Loucy (cell line): ENCODE results near the gene THEMIS.

ENCODE experiments used
- H2AFZ ChIP-seq: fragments of 200-600 bp; sonication (generic); 2 replicates; pipeline ENCODE4 v1.6.0; 2016; ENCODE audit warnings: antibody characterized with exemption, mild to moderate bottlenecking, low read length, moderate library complexity
- H3F3A ChIP-seq: fragments of 200-600 bp; 2 replicates; pipeline ENCODE4 v1.6.0; 2016; ENCODE audit warnings: antibody characterized with exemption, low read depth, mild to moderate bottlenecking
- H3K27me3 ChIP-seq: fragments of 200-600 bp; sonication (generic); 2 replicates; pipeline ENCODE4 v1.6.1; 2014; ENCODE audit warnings: low read length, mild to moderate bottlenecking; ENCODE audit not compliant: insufficient read depth, poor library complexity, severe bottlenecking
- H3K36me3 ChIP-seq: fragments of 200-600 bp; sonication (generic); 2 replicates; pipeline ENCODE4 v1.6.1; 2016; ENCODE audit warnings: low read length; ENCODE audit not compliant: insufficient read depth
- H3K4me1 ChIP-seq: fragments of 200-600 bp; sonication (generic); 2 replicates; pipeline ENCODE4 v1.5.1; 2014; ENCODE audit warnings: low read length, mild to moderate bottlenecking; ENCODE audit not compliant: insufficient read depth, poor library complexity, severe bottlenecking
- H3K4me2 ChIP-seq: fragments of 200-600 bp; sonication (generic); 2 replicates; pipeline ENCODE4 v1.6.0; 2014; ENCODE audit warnings: antibody characterized with exemption, low read length, low read depth, mild to moderate bottlenecking; ENCODE audit not compliant: poor library complexity, severe bottlenecking
- H3K4me3 ChIP-seq: fragments of 200-600 bp; sonication (generic); 2 replicates; pipeline ENCODE4 v1.5.1; 2014; ENCODE audit warnings: low read length, mild to moderate bottlenecking, mixed read lengths; ENCODE audit not compliant: poor library complexity, severe bottlenecking
- H3K79me2 ChIP-seq: fragments of 200-600 bp; sonication (generic); 2 replicates; pipeline ENCODE4 v1.6.1; 2014; ENCODE audit warnings: low read length; ENCODE audit not compliant: insufficient read depth
- H3K9ac ChIP-seq: fragments of 200-600 bp; sonication (generic); 2 replicates; pipeline ENCODE4 v1.6.0; 2014; ENCODE audit warnings: mild to moderate bottlenecking, low read depth, low read length, moderate library complexity; ENCODE audit not compliant: poor library complexity, severe bottlenecking
- H3K9me2 ChIP-seq: fragments of 200-600 bp; sonication (generic); replicated peaks from 2 replicates; pipeline ENCODE4 v1.6.1; 2016; ENCODE audit warnings: low read depth, low read length, mixed read lengths
- H3K9me3 ChIP-seq: fragments of 200-600 bp; sonication (generic); 2 replicates; pipeline ENCODE4 v1.6.1; 2014; ENCODE audit warnings: mild to moderate bottlenecking, antibody characterized with exemption, low read length, low read depth; ENCODE audit not compliant: insufficient read depth
- H4K20me1 ChIP-seq: fragments of 200-600 bp; sonication (generic); 2 replicates; pipeline ENCODE4 v1.6.0; 2014; ENCODE audit warnings: antibody characterized with exemption, low read length, mild to moderate bottlenecking; ENCODE audit not compliant: insufficient read depth, poor library complexity, severe bottlenecking
- EZH2phosphoT487 ChIP-seq: fragments of 200-600 bp; IDR thresholded peaks from 2 replicates; pipeline ENCODE4 v1.6.1; 2018; ENCODE audit warnings: antibody characterized with exemption, mild to moderate bottlenecking, moderate library complexity, borderline replicate concordance
- TF ChIP-seq, protein P1 (sequence below): fragments of 200-600 bp; sonication (generic); conservative IDR thresholded peaks from 2 replicates; pipeline ENCODE4 v1.5.1; 2014; ENCODE audit warnings: mild to moderate bottlenecking, antibody characterized with exemption, low read length

The THEMIS gene

DNA sequence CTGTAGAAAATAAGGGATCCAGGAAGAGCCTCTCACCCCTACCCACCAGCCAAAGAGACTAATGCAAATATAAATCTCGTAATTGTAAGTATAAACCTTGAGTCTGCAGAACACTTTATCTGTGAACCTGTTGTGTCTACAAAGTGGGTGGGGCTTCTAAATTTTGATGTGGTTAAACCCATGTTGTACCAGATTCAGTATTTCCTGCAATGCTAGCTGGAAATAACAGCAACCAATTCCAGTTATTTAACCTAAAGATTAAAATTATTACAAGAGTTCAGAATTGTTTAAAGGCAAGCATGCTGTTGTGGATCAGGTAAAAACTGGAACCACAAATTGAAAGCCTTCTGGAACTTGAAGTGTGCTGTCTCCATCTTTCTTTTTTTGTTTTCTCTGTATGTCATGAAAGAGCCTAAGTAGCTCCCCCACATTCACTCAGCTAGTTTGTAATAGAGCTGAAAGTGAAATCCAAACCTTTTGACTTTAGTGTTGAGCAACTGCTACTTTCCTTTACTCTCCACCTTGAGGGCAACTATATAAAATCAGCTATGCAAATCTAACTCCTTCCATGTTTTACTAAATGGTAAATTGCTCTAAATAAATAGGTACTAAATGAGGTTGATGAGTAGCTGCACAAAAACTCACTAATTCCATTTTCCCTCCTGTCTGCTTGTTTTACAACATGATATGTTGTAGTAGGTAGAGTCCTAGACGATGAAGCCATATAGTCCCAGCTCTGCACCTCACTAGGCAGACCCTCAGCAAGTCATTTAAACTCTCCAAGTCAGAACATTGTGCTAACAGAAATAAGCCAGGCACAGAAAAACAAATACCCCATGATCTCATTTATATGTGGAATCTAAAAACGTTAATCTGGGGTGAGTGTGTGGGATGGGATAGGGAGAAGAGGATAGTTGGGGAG lies 17.9 kb upstream of the THEMIS start:
- Histone ChIP-seq H3K9me2 (no peaks in the 10 kb centered on the region), H3K9me3 (no peaks in the 10 kb centered on the region), H4K20me1 (no peaks in the 10 kb centered on the region), H3K4me1 (peaks cover 51% of the 10 kb centered on the region), H3K36me3 (no peaks in the 10 kb centered on the region), H3K27me3 (no peaks in the 10 kb centered on the region), H3F3A (peaks cover 9% of the 10 kb centered on the region; the same call in 1 of the 2 replicates), H3K4me3 (peak overlapping the region; percentile 27), H3K9ac (no peak overlapping the region), H3K79me2 (no peaks in the 10 kb centered on the region), H3K4me2 (peak overlapping the region; percentile 52), H2AFZ (0 out of 2 replicates have a peak overlapping the region, but pooled peaks have one; percentile 1)
- TF ChIP-seq, protein P1, sequence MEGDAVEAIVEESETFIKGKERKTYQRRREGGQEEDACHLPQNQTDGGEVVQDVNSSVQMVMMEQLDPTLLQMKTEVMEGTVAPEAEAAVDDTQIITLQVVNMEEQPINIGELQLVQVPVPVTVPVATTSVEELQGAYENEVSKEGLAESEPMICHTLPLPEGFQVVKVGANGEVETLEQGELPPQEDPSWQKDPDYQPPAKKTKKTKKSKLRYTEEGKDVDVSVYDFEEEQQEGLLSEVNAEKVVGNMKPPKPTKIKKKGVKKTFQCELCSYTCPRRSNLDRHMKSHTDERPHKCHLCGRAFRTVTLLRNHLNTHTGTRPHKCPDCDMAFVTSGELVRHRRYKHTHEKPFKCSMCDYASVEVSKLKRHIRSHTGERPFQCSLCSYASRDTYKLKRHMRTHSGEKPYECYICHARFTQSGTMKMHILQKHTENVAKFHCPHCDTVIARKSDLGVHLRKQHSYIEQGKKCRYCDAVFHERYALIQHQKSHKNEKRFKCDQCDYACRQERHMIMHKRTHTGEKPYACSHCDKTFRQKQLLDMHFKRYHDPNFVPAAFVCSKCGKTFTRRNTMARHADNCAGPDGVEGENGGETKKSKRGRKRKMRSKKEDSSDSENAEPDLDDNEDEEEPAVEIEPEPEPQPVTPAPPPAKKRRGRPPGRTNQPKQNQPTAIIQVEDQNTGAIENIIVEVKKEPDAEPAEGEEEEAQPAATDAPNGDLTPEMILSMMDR, result no peak
- TF ChIP-seq EZH2phosphoT487, result no peak

DNA sequence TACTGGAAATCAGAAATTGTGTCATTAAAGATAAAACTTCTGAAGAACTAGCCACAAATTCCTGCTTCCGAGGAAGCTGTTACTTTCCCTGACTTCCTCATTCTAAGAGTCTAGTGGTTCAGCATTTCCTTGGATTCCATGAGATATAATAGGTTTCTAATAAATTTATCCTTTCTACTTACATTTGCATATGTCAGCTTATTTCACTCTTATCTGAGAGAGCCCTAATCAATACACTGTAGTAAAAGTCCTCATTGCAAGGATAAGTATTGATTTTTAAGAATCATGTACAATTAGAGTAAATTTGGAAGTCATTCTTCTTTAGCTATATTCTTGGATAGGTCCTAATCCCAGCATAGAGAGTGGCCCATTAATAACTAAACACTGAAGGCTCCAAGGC lies 16.9 kb upstream of the THEMIS start:
- H3K4me3 ChIP-seq, result no peak overlapping the region
- H3K9me3 ChIP-seq, result no peaks in the 10 kb centered on the region
- no peak overlapping the region for H3K9ac ChIP-seq
- H3K36me3 ChIP-seq, result no peaks in the 10 kb centered on the region
- H4K20me1 ChIP-seq, result no peaks in the 10 kb centered on the region
- no peak overlapping the region for H2AFZ ChIP-seq
- no peak overlapping the region for H3K4me2 ChIP-seq
- H3K9me2 ChIP-seq, result no peaks in the 10 kb centered on the region
- H3K4me1 ChIP-seq, result peaks cover 41% of the 10 kb centered on the region
- H3K79me2 ChIP-seq, result no peaks in the 10 kb centered on the region
- TF ChIP-seq, protein P1, result no peak
- TF ChIP-seq EZH2phosphoT487, result no peak
- peaks cover 9% of the 10 kb centered on the region; the same call in 1 of the 2 replicates for H3F3A ChIP-seq
- no peaks in the 10 kb centered on the region for H3K27me3 ChIP-seq

DNA sequence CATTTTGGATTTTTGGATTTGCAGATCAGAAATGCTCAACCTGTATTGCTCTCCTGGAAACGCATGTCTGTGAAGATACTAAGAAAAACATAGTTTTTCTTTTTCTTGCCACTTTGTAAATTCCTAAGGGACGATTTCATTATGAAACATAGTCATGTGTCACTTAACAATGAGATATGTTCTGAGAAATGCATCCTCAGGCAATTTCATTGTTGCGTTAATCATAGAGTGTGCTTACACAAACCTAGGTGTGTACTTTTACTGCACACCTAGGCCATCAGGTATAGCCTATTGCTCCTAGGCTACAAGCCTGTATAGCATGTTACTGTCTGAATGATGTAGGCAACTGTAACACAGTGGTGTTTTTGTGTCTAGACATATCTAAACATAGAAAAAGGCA lies 13.4 kb upstream of the THEMIS start:
- H3K9me3 ChIP-seq, result peaks cover 11% of the 10 kb centered on the region; the same call in 1 of the 2 replicates
- H4K20me1 ChIP-seq, result no peaks in the 10 kb centered on the region
- TF ChIP-seq, protein P1, result no peak
- no peak for TF ChIP-seq EZH2phosphoT487
- no peaks in the 10 kb centered on the region for H3K27me3 ChIP-seq
- H3K4me2 ChIP-seq, result no peak overlapping the region
- no peak overlapping the region for H2AFZ ChIP-seq
- H3K9me2 ChIP-seq, result no peaks in the 10 kb centered on the region
- no peak overlapping the region for H3K4me3 ChIP-seq
- peaks cover 15% of the 10 kb centered on the region for H3K4me1 ChIP-seq
- H3F3A ChIP-seq, result peaks cover 5% of the 10 kb centered on the region; the same call in 1 of the 2 replicates
- H3K79me2 ChIP-seq, result no peaks in the 10 kb centered on the region
- H3K36me3 ChIP-seq, result no peaks in the 10 kb centered on the region
- no peak overlapping the region for H3K9ac ChIP-seq
